GM21786 (cell line): ENCODE results near the gene ACVR2B.

Experiments used
- ATAC-seq: cut with Tn5 transposase; IDR thresholded peaks from one replicate; pipeline ENCODE4 v1.9.1; 2021; ENCODE audit not compliant: unreplicated experiment

Gene ACVR2B

DNA sequence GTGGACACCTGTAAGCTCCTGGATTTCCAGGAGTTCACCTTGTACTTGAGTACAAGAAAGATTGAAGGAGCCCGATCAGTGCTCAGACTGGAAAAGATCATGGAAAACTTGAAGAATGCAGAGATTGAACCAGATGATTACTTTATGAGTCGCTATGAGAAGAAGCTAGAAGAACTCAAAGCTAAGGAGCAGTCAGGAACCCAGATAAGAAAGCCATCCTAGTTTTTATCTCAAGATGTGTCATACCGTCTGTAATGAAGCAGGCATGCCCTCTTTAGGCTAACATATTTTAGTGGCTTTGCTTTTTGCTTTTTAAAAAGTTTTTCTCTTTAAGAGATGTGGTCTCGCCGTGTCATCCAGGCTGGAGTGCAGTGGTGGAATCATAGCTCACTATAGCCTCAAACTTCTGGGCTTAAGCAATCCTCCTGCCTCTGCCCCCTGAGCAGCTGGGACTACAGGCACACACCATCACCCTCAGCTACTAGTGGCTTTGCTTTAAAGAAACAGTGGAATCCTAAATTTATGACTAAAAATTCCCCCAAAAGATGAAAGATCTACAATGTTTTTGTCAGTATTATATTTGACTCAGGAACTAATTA, 70.5 kb downstream of the ACVR2B start:
- no peak for ATAC-seq

DNA sequence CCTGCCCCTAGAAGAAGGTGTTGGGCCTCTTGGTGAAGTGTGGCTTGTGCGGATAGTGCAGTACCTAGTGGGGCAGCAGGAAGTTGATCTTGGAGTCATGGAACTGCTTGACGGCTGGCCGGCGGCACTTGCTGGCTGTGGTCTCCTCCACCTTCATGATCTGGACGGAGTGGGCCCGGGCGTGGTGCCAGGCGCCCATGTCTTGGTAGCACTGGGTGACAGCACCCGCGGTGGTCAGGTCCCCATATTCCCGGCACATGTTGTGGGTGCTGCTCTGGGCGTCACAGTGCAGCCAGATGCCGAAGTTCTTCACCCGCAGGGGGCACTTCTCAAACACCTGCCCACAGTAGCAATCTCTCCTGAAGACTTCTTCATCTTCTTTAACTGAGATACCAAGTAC, 73.1 kb downstream of the ACVR2B start:
- ATAC-seq = no peak

DNA sequence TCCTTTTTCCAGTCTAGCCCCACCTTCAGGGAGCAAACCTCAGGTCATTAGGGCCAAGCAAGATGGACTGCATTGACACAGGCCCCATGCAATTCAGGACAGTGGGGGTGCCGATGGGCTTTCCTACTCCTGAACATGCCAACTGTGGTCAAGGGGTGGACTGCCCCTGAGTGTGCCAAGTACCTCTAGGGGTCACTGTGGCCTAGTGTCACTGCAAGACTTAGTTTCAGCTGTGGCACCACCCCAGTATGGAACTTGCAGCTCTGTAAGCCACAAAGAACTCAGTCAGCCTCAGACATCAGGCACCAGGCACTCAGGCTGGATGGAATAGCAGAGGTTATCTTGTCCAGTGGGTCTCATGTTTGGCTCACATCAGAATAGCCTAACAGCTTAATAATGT, 74.8 kb downstream of the ACVR2B start:
- ATAC-seq = no peak

DNA sequence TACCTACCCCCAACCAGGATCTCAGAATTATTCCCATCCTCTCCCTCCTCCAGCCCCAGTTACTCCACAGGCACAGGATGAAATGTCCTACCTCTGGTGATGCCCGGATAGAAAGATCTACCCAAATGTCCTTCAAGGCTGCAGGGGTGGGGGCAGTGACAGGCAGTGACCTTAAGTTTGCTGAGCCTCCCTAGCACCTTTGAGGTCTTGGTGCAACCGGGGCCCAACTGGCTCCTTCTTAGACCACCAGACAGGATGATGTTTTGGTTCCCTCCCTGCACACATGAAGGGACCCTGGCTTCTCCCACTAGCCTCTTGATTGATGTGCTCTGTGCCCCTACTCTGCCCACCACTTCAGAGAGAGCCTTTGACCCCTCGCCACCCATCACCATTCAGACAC, 78.8 kb downstream of the ACVR2B start:
- no peak for ATAC-seq

DNA sequence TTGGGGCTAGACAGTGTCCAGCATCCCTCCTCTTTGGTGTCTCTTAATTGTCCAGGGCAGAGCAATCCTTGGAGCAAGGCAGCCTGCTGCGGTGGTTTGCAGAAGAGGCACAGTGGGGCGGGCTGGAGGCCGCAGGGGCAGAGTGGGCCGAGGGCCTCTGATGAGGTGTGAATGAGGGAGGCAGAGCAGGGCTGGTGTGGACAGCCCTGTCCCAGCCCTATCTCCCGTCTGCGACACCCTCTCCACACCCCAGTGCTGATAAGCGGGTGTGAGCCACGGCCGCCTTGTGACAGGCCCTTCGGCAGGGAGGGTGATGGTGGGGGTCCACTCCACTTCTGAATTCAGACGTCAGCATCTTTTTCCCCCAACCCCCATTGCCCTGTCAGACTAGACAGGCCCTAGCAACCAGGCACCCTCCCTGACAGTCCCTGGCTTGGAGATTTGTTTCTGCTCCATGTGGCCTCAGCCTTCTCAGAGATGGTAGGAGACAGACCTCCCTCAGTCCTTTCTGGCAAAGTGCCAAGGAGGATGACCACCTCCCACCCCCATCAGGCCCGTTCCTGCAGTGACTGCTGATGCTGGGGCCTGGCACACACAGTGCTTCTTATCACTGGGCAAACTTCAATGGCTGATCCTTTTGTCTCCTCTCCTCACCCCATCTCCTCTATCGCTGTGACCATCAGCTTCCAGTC, 79.7 kb downstream of the ACVR2B start:
- ATAC-seq = no peak

DNA sequence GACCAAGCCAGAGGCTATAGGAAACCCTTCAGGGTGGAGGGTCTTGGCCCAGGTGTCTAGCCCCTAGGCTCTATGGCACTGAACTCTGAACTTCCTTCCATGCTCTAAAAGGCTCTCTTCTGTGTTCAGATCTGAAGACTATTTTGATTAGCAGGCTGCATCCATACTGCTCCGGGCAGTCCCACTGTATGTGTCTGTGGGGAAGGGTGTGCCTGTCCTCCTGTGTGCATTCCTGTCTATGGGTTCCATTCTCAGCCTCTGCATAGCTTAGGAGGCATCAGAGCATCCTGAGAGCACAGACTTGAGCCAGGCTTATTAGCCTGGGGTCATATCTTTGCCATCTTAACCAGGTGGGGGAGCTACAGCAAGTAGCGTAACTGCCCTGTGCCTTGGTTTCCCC, 80.5 kb downstream of the ACVR2B start:
- no peak for ATAC-seq

DNA sequence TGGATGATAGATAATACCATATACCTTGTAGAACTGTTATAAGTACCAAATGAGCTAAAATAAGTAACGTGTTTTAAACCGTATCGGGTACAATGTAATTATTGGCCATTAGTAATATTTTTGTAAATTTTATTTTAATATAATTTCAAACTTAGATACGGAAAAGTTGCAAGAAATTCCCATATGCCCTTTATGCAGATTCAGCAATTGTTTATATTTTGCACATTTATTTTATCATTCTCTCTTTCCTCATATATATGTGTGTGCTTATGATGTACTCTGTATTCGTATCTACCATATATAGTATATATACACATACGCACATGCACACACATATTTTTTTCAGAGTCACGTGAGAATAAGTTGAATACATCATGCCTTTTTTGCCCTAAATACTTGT, 80.9 kb downstream of the ACVR2B start:
- ATAC-seq = no peak

DNA sequence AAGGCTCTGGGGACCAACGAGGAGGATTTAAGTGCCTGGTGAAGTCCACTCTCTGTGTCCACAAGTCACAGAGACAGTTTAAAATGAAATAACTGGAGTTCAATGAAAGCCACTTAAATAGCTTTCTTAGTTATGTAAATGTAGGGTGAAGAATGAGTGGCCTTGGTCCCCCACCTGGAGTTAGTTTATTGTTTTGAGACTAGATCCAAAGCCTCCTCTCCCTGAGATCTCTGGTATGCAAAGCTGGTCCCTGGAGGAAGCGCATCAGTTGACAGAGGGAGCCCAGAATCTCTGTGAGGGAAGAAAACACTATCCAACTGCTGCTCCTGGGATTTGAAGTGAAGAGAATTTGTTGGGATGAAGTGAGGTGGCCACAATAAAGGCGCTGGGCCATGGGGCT, 83.0 kb downstream of the ACVR2B start:
- ATAC-seq = no peak

DNA sequence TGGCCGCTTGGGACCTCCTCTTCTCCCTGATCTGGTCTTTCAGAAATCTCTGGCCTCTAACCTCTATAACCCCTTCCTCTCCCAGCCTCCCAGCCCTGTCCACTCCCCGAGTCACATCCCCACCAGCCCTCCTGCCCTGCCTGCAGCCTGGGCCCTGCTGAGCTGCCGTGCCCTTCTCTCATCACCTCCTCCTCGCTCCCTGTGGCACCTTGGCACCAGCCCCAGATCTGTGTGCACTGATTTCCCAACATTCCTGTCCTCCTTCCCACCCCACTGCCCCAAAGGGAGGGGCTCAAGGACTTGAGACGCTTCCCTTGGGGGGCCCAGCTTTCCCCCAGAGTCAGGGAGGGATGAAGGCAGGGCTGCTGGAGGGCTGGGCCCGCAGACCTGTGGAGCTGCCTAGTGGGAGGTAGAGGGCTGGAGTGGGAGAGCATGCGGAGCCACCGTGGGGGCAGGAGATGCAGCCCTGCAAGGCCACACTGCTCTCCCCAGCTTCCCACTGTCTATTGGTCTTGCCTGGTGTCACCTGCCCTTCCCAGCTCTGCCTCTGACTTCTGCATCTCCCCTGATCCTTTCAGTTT, 85.2 kb downstream of the ACVR2B start:
- no peak for ATAC-seq

DNA sequence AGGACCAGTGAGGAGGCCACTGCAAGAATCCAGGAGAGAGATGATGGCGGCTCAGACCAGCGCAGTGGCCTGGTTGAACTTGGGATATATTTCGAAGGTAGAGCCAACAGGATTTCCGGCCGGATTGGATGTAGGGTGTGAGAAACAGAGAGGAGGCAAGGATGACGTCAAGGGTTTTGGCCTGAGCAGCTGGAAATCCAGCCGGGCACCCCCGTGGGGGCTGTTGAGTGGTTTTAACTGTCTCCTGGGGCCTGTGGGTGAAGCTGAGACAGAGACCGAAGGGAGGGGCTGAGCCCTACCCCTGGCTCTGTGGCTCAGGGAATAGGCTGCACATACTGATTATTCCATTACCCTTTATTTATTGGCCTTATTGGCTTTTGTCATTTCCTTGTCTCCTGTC, 88.1 kb downstream of the ACVR2B start:
- no peak for ATAC-seq
